Activated T-helper 2 cell treated with anti-CD3 and anti-CD28 coated beads, Interferon-gamma antibody, Interleukin-2, Interleukin-4, amounts not matched to agents 10 μg/mL and 5 μg/mL and 100 μg/mL, durations not matched to agents 14 hours and 24 hours and 36 hours (primary cell): ENCODE measurements around the gene CYSTM1. TPM values are rescaled to one million over a fixed set of nuclear protein-coding genes. Genes with fewer than 3 reads are reported as not detected.
"Not testable (repeated sequence)": the region's sequence is repeated elsewhere in the genome, so short reads cannot be mapped to it uniquely, and the experiment has no call there.

Source experiments
- DNase-seq: peaks from one replicate; pipeline ENCODE4 v3.0.0; 2021; ENCODE audit warnings: low spot score
- H3K27ac Mint-ChIP-seq: one replicate; pipeline ENCODE4 v1.8.0; 2021; ENCODE audit warnings: mixed read lengths
- H3K27me3 Mint-ChIP-seq: one replicate; pipeline ENCODE4 v1.8.0; 2021; ENCODE audit warnings: low read depth, mixed read lengths
- H3K36me3 Mint-ChIP-seq: one replicate; pipeline ENCODE4 v1.8.0; 2021; ENCODE audit warnings: low read depth, mixed read lengths
- H3K4me1 Mint-ChIP-seq: one replicate; pipeline ENCODE4 v1.8.0; 2021; ENCODE audit warnings: low read depth, mixed read lengths
- H3K4me3 Mint-ChIP-seq: one replicate; pipeline ENCODE4 v1.8.0; 2021; ENCODE audit warnings: low read depth, mild to moderate bottlenecking, moderate library complexity, mixed read lengths
- H3K9me3 Mint-ChIP-seq: one replicate; pipeline ENCODE4 v1.8.0; 2021; ENCODE audit warnings: mixed read lengths
- intact Hi-C: fragments of 100-400 bp; cut with micrococcal nuclease; formaldehyde crosslinking; loops from one replicate; pipeline ENCODE4 v1.15.1; 2023
- total RNA-seq: library from RNA; stranded (reverse); gene quantifications from 2 replicates; pipeline ENCODE4 v1.2.3, GENCODE V29; 2022

CYSTM1 gene
- total RNA-seq, 1 donor from 2014 or later = 11.3 TPM

DNA sequence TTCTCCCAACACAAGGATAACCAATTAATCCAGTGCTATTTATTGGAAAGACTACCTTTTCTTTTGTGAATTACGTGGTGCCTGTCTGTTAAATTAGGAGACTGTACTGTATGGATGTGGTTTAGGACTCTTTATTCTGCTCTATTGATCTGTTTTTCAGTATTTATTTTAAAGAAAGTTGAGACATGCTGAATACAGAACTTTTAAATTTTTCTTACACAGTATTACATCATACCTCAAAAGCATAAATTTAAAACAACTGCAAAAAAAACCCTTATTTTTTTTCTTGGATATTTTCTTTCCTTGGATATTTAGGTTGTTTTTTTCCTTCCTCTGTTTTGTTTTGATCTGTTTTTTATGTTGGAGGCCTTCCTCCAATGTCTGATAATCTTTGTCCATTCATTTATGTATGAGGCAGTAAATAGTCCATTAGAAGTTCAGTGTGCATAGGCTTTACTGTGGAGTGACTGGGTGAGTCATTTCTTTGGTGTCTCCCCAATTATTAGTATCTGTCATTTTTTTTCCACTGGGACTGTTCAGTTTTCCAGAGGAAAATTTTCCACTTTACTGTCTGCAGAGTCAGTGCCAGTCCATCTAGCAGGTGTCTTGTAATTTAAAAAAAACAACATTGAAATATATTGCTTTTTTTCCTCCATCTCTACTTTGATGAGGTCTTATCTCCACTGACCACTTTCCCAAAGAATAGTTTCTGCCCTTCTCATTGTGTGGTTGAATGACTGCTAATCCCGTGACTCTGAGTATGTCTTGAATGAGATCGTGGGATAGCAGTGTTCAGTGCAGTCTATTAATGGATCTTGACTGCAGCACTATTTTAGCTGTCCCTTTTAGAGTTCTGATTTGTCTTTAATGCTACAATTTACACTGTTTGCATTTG is 15.2 kb downstream of the CYSTM1 start:
- DNase-seq = no peak

DNA sequence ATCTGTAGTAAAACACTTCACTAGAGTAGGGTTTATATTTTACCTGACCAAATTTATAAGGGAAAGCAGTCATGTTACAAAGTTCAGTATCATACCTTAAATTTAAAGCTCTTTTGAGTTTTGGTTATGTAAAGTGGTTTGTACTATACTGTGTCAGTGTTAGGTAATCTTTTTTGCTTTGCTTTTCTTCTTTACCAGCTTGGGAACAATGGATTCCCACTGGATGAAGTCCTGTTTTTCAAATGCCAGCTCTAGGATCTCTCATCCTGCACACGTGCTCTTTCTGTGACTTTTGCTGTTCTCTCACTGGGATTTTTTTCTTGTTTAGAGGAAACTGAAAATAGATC is 15.9 kb downstream of the CYSTM1 start:
- no peaks in the 10 kb centered on the region for H3K36me3 Mint-ChIP-seq
- no peak overlapping the region for H3K4me3 Mint-ChIP-seq
- H3K27me3 Mint-ChIP-seq = peaks cover 11% of the 10 kb centered on the region
- H3K4me1 Mint-ChIP-seq = no peaks in the 10 kb centered on the region
- intact Hi-C loops = no loop called here
- no peak for DNase-seq
- H3K27ac Mint-ChIP-seq = no peak overlapping the region
- H3K9me3 Mint-ChIP-seq = no peaks in the 10 kb centered on the region

More for the DNA sequence above, 15.2 kb downstream of the CYSTM1 start:
- intact Hi-C loops = no loop called here
- Mint-ChIP-seq H3K27me3 (peaks cover 11% of the 10 kb centered on the region), H3K27ac (no peak overlapping the region), H3K4me3 (no peak overlapping the region), H3K36me3 (no peaks in the 10 kb centered on the region), H3K4me1 (no peaks in the 10 kb centered on the region), H3K9me3 (no peaks in the 10 kb centered on the region)

DNA sequence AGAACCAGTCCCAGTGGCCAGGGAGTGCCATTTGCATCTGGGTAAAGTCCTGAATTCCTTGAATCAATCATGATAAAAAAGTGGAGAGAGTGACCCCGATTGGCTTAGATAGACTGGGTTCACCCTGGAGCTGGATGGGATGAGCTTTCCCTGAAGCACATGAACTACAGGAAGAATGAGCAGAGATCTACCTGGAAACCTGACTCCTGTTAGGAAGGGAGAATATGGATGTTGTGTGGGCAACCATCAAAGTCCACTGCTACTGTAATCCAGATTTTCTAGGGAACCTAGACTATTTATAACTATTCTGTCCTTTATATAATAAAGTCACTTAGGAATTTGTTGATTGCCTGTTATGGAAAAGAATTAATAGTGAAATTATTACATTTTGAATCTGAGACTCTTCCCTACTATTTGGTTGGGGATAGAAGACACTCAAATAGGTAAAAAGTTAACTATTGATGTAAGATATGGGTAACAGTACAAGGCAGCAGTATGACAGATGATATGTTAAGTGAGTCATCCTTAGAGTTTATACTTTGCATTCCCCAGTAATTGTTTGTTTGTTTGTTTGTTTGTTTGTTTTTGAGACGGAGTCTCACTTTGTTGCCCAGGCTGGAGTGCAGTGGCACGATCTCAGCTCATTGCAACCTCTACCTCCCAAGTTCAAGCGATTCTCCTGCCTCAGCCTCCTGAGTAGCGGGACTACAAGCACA is 17.9 kb downstream of the CYSTM1 start:
- no peak overlapping the region for H3K27ac Mint-ChIP-seq
- H3K27me3 Mint-ChIP-seq = peaks cover 9% of the 10 kb centered on the region
- no peaks in the 10 kb centered on the region for H3K36me3 Mint-ChIP-seq
- intact Hi-C loops = no loop called here
- no peaks in the 10 kb centered on the region for H3K9me3 Mint-ChIP-seq
- H3K4me1 Mint-ChIP-seq = no peaks in the 10 kb centered on the region
- H3K4me3 Mint-ChIP-seq = no peak overlapping the region
- no peak for DNase-seq

DNA sequence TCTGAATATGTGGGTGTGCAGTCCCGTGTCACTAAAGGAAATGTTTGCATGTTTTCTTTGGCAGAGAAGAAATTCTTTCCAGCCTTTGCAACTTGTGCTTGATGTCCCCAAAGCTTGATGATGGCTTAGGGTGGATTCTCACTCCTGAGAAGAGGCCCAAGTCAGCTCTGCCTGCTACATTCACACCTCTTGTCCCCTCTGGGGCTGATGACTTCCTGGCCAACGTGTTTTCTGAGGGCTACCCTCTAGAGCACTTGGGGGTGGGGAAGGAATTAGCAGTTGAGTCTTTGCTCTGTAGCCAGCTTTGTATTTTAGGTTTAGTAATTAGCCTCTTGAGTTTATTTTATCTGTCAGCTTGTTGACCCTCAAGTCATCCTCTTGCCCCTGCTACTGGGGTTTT is 19.7 kb downstream of the CYSTM1 start:
- DNase-seq = no peak
- H3K4me3 Mint-ChIP-seq = no peak overlapping the region
- no peak overlapping the region for H3K27ac Mint-ChIP-seq
- intact Hi-C loops = no loop called here
- H3K4me1 Mint-ChIP-seq = no peaks in the 10 kb centered on the region
- no peaks in the 10 kb centered on the region for H3K36me3 Mint-ChIP-seq
- H3K27me3 Mint-ChIP-seq = peaks cover 5% of the 10 kb centered on the region
- no peaks in the 10 kb centered on the region for H3K9me3 Mint-ChIP-seq

DNA sequence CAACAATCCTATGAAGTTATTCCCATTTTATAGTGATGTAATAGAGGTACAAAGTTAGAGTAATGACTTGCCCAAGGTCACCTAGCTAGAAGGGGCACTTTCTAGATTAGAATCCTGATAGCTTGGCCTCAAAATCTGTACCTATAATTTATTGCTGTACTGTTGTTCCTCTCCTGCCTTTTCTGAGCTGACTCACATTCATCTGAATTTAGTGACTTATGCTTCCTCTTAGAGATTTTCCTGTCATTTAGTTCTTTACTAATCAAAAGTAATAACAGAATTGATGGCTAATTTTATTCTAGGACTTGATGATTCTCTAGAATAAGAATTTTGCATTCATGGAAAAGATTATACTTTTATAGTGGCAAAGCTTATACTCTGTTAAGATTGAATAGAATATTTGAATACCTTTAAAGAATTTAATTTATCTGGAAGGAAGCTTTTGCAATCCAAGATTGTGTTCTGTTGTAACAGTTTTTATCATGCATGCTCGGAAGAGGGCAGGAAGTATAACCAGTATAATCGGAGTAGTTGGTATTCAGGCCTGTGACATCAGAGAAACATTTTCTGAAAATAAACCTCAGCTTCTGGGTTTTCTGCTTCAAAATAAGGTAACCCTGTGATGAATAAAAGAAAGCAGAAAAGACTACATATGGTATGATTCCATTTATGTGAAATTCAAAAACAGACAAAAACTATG is 21.3 kb downstream of the CYSTM1 start:
- H3K4me1 Mint-ChIP-seq = no peaks in the 10 kb centered on the region
- DNase-seq = no peak
- no peaks in the 10 kb centered on the region for H3K27me3 Mint-ChIP-seq
- no peak overlapping the region for H3K27ac Mint-ChIP-seq
- H3K36me3 Mint-ChIP-seq = no peaks in the 10 kb centered on the region
- no peak overlapping the region for H3K4me3 Mint-ChIP-seq
- H3K9me3 Mint-ChIP-seq = no peaks in the 10 kb centered on the region
- intact Hi-C loops = no loop called here

DNA sequence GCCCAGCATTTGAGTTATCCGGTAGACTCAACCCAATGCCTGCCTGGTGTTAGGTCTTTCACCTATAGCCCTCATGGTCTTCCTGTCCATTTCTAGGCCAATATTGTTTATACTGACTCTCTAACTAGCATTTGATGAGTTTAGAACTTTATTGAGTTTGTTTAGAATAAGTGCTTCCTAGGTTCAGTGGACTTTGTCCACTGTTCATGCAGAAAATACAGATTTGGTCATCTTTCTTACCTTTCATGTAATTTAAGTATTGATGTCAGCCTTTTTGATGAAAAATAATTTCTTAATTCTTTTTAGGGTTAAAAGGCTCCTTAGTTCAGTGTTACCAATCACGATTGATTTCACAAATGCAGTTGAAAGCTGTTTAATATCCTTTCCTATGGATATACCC is 22.0 kb downstream of the CYSTM1 start:
- Mint-ChIP-seq H3K36me3 (no peaks in the 10 kb centered on the region), H3K4me1 (no peaks in the 10 kb centered on the region), H3K27me3 (no peaks in the 10 kb centered on the region), H3K9me3 (no peaks in the 10 kb centered on the region), H3K4me3 (no peak overlapping the region), H3K27ac (no peak overlapping the region)
- no peak for DNase-seq
- intact Hi-C loops = no loop called here

DNA sequence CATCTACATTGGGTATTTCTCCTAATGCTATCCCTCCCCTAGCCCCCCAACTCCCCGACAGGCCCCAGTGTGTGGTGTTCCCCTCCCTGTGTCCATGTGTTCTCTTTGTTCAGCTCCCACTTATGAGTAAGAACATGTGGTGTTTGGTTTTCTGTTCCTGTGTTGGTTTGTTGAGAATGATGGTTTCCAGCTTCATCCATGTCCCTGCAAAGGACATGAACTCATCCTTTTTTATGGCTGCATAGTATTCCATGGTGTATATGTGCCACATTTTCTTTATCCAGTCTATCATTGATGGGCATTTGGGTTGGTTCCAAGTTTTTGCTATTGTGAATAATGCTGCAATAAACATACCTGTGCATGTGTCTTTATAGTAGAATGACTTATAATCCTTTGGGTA is 23.9 kb downstream of the CYSTM1 start:
- H3K27ac Mint-ChIP-seq, H3K4me1 Mint-ChIP-seq, H3K36me3 Mint-ChIP-seq, H3K4me3 Mint-ChIP-seq, intact Hi-C loops, H3K9me3 Mint-ChIP-seq, DNase-seq, H3K27me3 Mint-ChIP-seq: not testable (repeated sequence)

DNA sequence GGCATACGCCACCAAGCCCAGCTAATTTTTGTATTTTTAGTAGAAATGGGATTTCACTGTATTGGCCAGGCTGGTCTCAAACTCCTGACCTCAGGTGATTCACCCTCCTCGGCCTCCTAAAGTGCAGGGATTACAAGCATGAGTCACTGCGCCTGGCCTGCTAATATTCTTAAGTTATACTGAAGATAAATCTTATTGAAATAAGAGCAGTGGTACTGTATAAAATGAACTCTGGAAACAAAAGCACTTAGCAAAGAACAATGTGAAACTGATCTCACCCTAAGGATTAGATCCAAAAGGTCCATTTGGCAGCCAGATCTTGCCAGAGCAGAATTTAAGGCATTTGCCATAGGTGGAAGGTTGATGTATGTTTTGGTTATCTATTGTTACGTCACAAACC is 27.1 kb downstream of the CYSTM1 start:
- Mint-ChIP-seq H3K4me3 (no peak overlapping the region), H3K27me3 (peaks cover 2% of the 10 kb centered on the region), H3K9me3 (no peaks in the 10 kb centered on the region), H3K4me1 (peaks cover 2% of the 10 kb centered on the region), H3K27ac (no peak overlapping the region), H3K36me3 (no peaks in the 10 kb centered on the region)
- DNase-seq = no peak
- intact Hi-C loops = no loop called here

DNA sequence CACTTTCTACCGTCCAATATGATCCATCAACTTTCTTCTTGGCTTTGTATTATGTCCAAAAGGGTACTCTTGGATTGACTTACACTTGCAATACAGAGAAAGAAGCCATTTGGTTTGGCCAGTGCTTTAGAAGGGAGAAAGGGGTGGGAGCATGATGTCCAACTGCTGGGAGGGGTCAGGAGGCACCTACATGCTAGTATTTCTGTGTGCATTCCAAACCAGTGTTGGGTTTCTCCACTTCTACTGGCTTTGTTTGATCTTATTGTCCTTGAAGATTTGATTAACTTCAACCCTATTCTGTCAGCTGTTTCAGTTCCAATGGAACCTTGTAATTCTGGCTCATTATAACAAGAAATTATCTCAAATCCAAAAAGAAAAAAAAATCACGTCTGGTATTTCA is 27.6 kb downstream of the CYSTM1 start:
- Mint-ChIP-seq H3K36me3 (no peaks in the 10 kb centered on the region), H3K27me3 (peaks cover 2% of the 10 kb centered on the region), H3K4me1 (peaks cover 7% of the 10 kb centered on the region), H3K9me3 (no peaks in the 10 kb centered on the region), H3K4me3 (no peak overlapping the region), H3K27ac (no peak overlapping the region)
- DNase-seq = no peak
- intact Hi-C loops = no loop called here

DNA sequence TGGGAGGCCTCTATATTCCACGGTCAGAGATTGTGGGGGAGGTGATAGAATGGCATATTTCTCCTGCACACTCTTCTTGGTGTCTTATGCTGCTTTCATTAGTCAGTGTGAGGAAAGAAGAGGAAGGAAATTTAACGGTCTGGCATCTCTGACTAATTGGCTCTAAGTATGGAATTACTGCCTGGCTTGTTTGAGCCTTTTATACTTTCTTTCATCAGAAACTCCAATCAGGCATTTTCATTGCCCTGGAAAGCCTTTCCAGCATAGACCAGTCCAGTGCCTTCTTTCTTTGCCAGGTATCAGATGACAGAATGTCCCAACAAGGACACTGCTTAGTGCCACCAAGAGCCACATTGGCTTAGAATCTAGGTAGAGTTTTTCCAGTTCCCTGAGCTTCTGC is 30.2 kb downstream of the CYSTM1 start:
- H3K27ac Mint-ChIP-seq = no peak overlapping the region
- intact Hi-C loops = no loop called here
- peaks cover 10% of the 10 kb centered on the region for H3K4me1 Mint-ChIP-seq
- DNase-seq = no peak
- H3K4me3 Mint-ChIP-seq = no peak overlapping the region
- H3K9me3 Mint-ChIP-seq = no peaks in the 10 kb centered on the region
- no peaks in the 10 kb centered on the region for H3K36me3 Mint-ChIP-seq
- H3K27me3 Mint-ChIP-seq = peaks cover 2% of the 10 kb centered on the region

DNA sequence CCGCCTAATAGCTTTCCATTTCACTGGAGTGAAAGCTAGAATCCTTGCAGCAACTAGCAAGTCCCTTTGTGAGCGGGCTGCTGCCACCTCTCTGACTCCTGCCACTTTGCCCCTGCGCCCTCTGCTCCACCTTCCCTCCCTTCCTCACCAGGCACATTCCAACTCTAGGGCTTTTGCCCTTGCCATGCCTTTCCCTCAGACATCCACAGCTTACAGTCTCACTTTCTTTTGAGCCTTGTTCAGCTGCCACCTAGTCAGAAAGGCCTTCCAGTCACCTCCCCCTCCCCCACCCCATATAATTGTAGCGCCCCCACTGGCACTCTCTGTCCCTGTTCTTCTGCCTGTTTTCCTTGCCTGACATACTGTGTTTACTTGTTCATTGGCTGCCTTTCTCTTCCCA is 31.0 kb downstream of the CYSTM1 start:
- peaks cover 2% of the 10 kb centered on the region for H3K27me3 Mint-ChIP-seq
- H3K4me3 Mint-ChIP-seq = no peak overlapping the region
- DNase-seq = no peak
- H3K36me3 Mint-ChIP-seq = no peaks in the 10 kb centered on the region
- H3K9me3 Mint-ChIP-seq = no peaks in the 10 kb centered on the region
- H3K27ac Mint-ChIP-seq = no peak overlapping the region
- intact Hi-C loops = no loop called here
- H3K4me1 Mint-ChIP-seq = peaks cover 10% of the 10 kb centered on the region

DNA sequence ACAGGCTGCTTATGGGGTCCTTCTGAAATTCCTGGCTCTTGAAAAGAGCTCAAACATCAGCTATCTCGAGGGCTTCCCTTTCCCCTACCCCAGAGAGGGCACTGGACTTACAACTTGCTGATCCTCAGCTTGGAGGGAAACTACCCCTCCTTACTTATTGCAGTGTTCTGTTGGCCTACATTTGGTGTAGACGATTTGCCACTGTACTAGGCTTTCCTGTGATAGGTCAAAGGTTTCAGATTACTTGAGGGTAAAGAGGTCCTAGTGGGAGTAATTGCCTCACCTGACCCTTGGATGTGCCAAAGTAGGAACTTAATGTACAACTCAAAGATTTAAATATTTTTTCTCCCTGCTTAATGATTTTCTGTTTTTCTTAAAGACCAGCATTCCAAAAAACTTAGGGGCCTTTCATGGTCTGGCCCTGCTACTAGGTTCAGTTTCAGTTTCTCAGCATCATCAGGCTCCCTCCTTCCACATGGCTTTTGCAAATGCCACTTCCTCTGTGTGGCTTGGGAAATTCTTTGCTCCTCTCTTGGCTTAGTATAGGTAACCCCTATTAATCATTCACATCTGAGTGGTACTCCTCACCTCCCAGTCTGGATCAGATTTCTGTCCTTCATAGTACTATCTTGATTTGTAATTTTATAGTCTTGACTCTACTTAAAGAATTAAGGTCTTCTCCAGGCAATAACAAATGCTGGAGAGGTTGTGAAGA is 32.4 kb downstream of the CYSTM1 start:
- H3K27me3 Mint-ChIP-seq = peaks cover 2% of the 10 kb centered on the region
- no peak for DNase-seq
- intact Hi-C loops = no loop called here
- peak overlapping the region; percentile 50 for H3K27ac Mint-ChIP-seq
- no peaks in the 10 kb centered on the region for H3K9me3 Mint-ChIP-seq
- no peaks in the 10 kb centered on the region for H3K36me3 Mint-ChIP-seq
- H3K4me3 Mint-ChIP-seq = no peak overlapping the region
- H3K4me1 Mint-ChIP-seq = peaks cover 10% of the 10 kb centered on the region
